Activated T-helper 1 cell treated with anti-CD3 and anti-CD28 coated beads, Interleukin-12 subunit alpha, Interleukin-12 subunit beta, Interleukin-2, Interleukin-4 antibody, amounts not matched to agents 30 ng/mL and 10 ng/mL and 1 ng/mL, durations not matched to agents 14 hours and 24 hours and 36 hours (primary cell): ENCODE data around the gene SPHKAP. TPM values are rescaled to one million over a fixed set of nuclear protein-coding genes. Genes with fewer than 3 reads are reported as not detected.
"Not testable (repeated sequence)": the region's sequence is repeated elsewhere in the genome, so short reads cannot be mapped to it uniquely, and the experiment has no call there.

Source experiments
- DNase-seq: peaks from one replicate; pipeline ENCODE4 v3.0.0; 2021; ENCODE audit warnings: low spot score
- H3K27ac Mint-ChIP-seq: one replicate; pipeline ENCODE4 v1.8.0; 2021; ENCODE audit warnings: mild to moderate bottlenecking, mixed read lengths
- H3K27me3 Mint-ChIP-seq: one replicate; pipeline ENCODE4 v1.8.0; 2022; ENCODE audit warnings: mild to moderate bottlenecking, moderate library complexity, mixed read lengths; ENCODE audit not compliant: insufficient read depth
- H3K36me3 Mint-ChIP-seq: one replicate; pipeline ENCODE4 v1.8.0; 2021; ENCODE audit warnings: low read depth, mixed read lengths
- H3K4me1 Mint-ChIP-seq: one replicate; pipeline ENCODE4 v1.8.0; 2021; ENCODE audit warnings: low read depth, mixed read lengths
- H3K4me3 Mint-ChIP-seq: one replicate; pipeline ENCODE4 v1.8.0; 2021; ENCODE audit warnings: mild to moderate bottlenecking, moderate library complexity, mixed read lengths
- H3K9me3 Mint-ChIP-seq: one replicate; pipeline ENCODE4 v1.8.0; 2021; ENCODE audit warnings: mixed read lengths
- intact Hi-C: fragments of 100-400 bp; cut with micrococcal nuclease; formaldehyde crosslinking; loops from one replicate; pipeline ENCODE4 v1.15.1; 2024
- total RNA-seq: library from RNA; stranded (reverse); gene quantifications from 2 replicates; pipeline ENCODE4 v1.2.3, GENCODE V29; 2022

The SPHKAP gene
- total RNA-seq, 1 donor from 2014 or later: not detected

- intact Hi-C loops: no loop called here
- Mint-ChIP-seq H3K27me3 (no peaks in the 10 kb centered on the region), H3K27ac (no peak overlapping the region), H3K36me3 (no peaks in the 10 kb centered on the region), H3K4me3 (no peak overlapping the region), H3K4me1 (no peaks in the 10 kb centered on the region), H3K9me3 (peaks cover 7% of the 10 kb centered on the region)
- DNase-seq: no peak
Observed at GRCh38 chr2:228083131-228083530, 98.4 kb downstream of the SPHKAP start.

DNA sequence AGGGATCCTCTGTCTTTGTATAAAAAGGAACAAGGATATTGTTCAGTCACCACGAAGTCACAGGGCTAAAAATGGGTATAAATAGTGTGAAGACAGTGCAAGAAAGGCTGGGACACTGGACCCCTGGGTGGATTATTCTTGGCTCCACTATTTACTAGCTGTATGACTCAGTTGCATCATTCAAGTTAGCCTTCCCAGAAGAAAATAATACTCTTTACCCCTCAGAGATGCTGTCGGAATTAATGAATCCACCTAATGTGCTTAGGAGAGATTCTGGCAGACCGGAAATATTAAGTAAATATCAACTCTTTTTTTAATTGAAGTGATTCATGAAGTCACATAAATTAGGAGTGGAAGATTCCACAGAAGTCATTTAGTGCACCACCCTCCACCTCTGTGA, 98.9 kb downstream of the SPHKAP start:
- H3K27ac Mint-ChIP-seq: no peak overlapping the region
- DNase-seq: no peak
- H3K27me3 Mint-ChIP-seq: no peaks in the 10 kb centered on the region
- peaks cover 5% of the 10 kb centered on the region for H3K9me3 Mint-ChIP-seq
- intact Hi-C loops: no loop called here
- no peak overlapping the region for H3K4me3 Mint-ChIP-seq
- H3K4me1 Mint-ChIP-seq: no peaks in the 10 kb centered on the region
- no peaks in the 10 kb centered on the region for H3K36me3 Mint-ChIP-seq

DNA sequence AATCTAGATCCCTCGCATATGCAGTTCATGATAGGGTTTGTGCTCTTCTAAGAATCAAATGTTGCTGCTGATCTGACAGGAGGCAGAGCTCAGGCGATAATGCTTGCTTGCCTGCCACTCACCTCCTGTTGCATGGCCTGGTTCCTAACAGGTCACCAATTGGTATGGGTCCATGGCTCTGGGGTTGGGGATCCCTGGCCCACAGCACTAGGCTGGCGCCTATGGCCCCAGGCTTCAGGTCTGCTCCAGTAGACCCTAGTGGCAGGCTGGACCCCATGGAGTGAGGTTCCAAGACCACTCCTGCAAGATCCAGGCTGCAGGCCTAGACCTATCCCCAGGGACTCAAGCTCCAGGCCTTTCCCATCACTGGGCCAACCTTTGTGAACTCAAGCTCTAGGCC, 102.3 kb downstream of the SPHKAP start:
- no peaks in the 10 kb centered on the region for H3K4me1 Mint-ChIP-seq
- H3K4me3 Mint-ChIP-seq: no peak overlapping the region
- H3K9me3 Mint-ChIP-seq: peaks cover 3% of the 10 kb centered on the region
- no peaks in the 10 kb centered on the region for H3K36me3 Mint-ChIP-seq
- no peaks in the 10 kb centered on the region for H3K27me3 Mint-ChIP-seq
- intact Hi-C loops: no loop called here
- no peak for DNase-seq
- no peak overlapping the region for H3K27ac Mint-ChIP-seq

DNA sequence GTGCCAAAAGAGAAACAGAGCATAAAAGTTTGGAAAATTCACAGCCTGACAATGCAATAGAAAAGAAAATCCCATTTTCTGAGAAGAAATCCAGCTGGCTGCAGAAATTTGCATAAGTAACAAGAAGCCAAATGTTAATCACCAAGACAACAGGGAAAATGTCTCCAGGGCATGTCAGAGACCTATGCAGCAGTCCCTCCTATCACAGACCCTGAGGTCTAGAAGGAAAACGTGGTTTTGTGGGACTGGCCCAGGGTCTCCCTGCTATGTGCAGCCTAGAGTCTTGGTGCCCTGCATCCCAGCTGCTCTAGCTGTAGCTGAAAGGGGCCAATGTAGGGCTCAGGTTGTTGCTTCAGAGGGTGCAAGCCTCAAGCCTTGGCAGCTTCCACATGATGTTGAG, 104.8 kb downstream of the SPHKAP start:
- H3K27ac Mint-ChIP-seq, DNase-seq, H3K9me3 Mint-ChIP-seq, H3K27me3 Mint-ChIP-seq, H3K4me1 Mint-ChIP-seq, intact Hi-C loops, H3K36me3 Mint-ChIP-seq, H3K4me3 Mint-ChIP-seq: not testable (repeated sequence)

GRCh38 chr2:228072669-228073068, 108.8 kb downstream of the SPHKAP start:
- intact Hi-C loops: no loop called here
- H3K27me3 Mint-ChIP-seq: no peaks in the 10 kb centered on the region

GRCh38 chr2:228067309-228067708, 114.2 kb downstream of the SPHKAP start:
- Mint-ChIP-seq H3K4me3 (no peak overlapping the region), H3K9me3 (no peaks in the 10 kb centered on the region), H3K4me1 (no peaks in the 10 kb centered on the region), H3K27ac (no peak overlapping the region), H3K27me3 (no peaks in the 10 kb centered on the region), H3K36me3 (no peaks in the 10 kb centered on the region)
- intact Hi-C loops: no loop called here
- DNase-seq: no peak

More at GRCh38 chr2:228072669-228073068, 108.8 kb downstream of the SPHKAP start:
- H3K9me3 Mint-ChIP-seq: no peaks in the 10 kb centered on the region
- H3K4me3 Mint-ChIP-seq: no peak overlapping the region
- no peaks in the 10 kb centered on the region for H3K36me3 Mint-ChIP-seq
- no peak overlapping the region for H3K27ac Mint-ChIP-seq
- H3K4me1 Mint-ChIP-seq: no peaks in the 10 kb centered on the region
- no peak for DNase-seq

- Mint-ChIP-seq H3K4me3 (no peak overlapping the region), H3K4me1 (no peaks in the 10 kb centered on the region)
Observed at GRCh38 chr2:228066126-228066798, 115.2 kb downstream of the SPHKAP start.

GRCh38 chr2:228065686-228066085, 115.8 kb downstream of the SPHKAP start:
- Mint-ChIP-seq H3K27ac (no peak overlapping the region), H3K27me3 (no peaks in the 10 kb centered on the region), H3K4me3 (no peak overlapping the region), H3K9me3 (no peaks in the 10 kb centered on the region), H3K4me1 (no peaks in the 10 kb centered on the region), H3K36me3 (no peaks in the 10 kb centered on the region)
- DNase-seq: no peak
- intact Hi-C loops: no loop called here

More at GRCh38 chr2:228066126-228066798, 115.2 kb downstream of the SPHKAP start:
- DNase-seq: no peak
- no peaks in the 10 kb centered on the region for H3K27me3 Mint-ChIP-seq
- intact Hi-C loops: no loop called here
- no peaks in the 10 kb centered on the region for H3K36me3 Mint-ChIP-seq
- no peaks in the 10 kb centered on the region for H3K9me3 Mint-ChIP-seq
- no peak overlapping the region for H3K27ac Mint-ChIP-seq

DNA sequence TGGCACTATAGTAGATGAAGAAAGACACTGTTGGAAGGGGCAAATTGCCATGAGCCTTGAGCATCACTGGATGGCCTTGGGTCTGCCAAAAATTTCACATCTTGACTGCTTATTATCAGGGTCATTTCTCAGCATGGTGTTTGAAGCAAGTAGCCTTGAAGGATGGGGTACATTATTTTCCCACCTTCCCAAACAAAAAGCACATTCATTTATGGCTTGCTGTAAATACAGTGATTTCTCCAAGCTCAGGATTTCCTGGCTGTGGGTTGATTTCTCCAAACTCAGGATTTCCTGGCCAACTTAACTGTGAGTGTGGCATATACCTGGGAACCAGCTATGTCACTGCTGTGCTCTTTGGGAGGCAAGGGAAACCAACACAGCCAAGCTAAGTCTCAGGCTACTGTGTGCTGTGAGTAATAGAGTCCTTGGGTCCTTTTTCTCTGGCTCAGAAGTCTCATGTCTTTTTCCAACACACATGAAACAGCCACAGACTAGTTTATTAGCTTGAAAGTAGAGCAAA, 116.6 kb downstream of the SPHKAP start:
- no peak overlapping the region for H3K4me3 Mint-ChIP-seq
- intact Hi-C loops: no loop called here
- H3K36me3 Mint-ChIP-seq: no peaks in the 10 kb centered on the region
- H3K4me1 Mint-ChIP-seq: no peaks in the 10 kb centered on the region
- H3K27ac Mint-ChIP-seq: no peak overlapping the region
- H3K9me3 Mint-ChIP-seq: no peaks in the 10 kb centered on the region
- H3K27me3 Mint-ChIP-seq: no peaks in the 10 kb centered on the region
- no peak for DNase-seq

DNA sequence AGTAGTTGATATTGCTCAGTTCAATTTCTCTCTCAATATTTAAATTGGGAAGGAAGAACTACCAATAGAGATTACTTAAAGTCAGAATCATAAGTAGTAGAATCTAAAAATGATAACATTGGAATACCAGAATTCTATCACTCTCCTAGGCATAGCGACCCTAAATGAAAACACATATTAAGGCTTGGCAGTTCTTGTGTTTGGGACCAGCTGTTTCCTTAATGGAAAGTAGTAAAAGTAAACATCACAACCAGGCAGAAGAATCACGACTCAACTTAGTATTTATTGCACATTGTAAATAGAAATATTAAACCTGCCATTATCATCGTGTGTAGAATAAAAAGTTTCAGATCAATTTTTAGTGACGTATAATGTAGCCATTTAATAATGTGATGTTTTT, 117.5 kb downstream of the SPHKAP start:
- DNase-seq: no peak
- intact Hi-C loops: no loop called here
- no peaks in the 10 kb centered on the region for H3K36me3 Mint-ChIP-seq
- H3K4me3 Mint-ChIP-seq: no peak overlapping the region
- H3K9me3 Mint-ChIP-seq: no peaks in the 10 kb centered on the region
- H3K27me3 Mint-ChIP-seq: no peaks in the 10 kb centered on the region
- H3K27ac Mint-ChIP-seq: no peak overlapping the region
- H3K4me1 Mint-ChIP-seq: no peaks in the 10 kb centered on the region

GRCh38 chr2:228063558-228063957, 117.9 kb downstream of the SPHKAP start:
- Mint-ChIP-seq H3K4me1 (no peaks in the 10 kb centered on the region), H3K27ac (no peak overlapping the region), H3K27me3 (no peaks in the 10 kb centered on the region), H3K4me3 (no peak overlapping the region), H3K9me3 (no peaks in the 10 kb centered on the region), H3K36me3 (no peaks in the 10 kb centered on the region)
- intact Hi-C loops: no loop called here
- DNase-seq: no peak

- H3K36me3 Mint-ChIP-seq: no peaks in the 10 kb centered on the region
- intact Hi-C loops: no loop called here
- no peak for DNase-seq
- H3K4me3 Mint-ChIP-seq: no peak overlapping the region
- H3K4me1 Mint-ChIP-seq: no peaks in the 10 kb centered on the region
- no peak overlapping the region for H3K27ac Mint-ChIP-seq
- no peaks in the 10 kb centered on the region for H3K9me3 Mint-ChIP-seq
- no peaks in the 10 kb centered on the region for H3K27me3 Mint-ChIP-seq
Observed at GRCh38 chr2:228059735-228060134, 121.8 kb downstream of the SPHKAP start.

DNA sequence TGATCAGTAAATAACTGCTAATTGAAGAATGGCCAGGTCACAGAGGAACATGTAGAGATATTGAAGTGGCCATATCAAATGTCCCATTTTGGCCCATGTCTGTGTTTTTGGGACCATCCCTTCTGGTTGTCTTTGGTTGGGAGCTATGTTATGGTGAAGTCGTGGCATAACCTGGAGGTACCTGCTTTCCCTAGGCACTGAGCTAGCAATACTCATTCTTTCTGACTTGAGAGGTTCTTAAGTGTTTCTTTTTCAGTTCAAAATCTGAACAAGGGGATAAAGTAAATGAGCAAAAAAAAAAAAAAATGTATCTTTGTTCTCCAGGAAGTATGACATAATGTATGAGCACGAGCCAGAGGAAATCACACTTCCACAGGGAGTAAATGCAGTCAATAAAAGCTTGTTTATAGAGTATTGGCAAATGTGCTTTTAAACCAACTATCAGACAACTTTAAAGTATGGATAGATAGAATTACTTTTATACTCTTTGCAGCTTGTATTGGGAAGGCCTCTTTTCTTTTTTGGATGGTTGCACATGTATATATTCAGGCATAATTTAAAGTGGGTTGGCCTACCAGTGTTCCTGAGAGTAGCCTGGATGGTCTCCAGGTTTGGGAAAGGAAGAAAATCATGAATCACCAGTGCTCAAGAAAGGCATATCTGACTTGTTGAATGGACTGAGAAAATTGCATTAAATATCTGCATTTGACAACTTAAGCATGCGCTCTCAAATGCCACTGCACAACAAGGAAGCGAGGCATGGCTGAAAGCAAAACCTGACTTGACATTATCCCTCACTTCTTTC, 125.0 kb downstream of the SPHKAP start:
- Mint-ChIP-seq H3K9me3 (no peaks in the 10 kb centered on the region), H3K4me1 (no peaks in the 10 kb centered on the region), H3K4me3 (no peak overlapping the region), H3K36me3 (no peaks in the 10 kb centered on the region), H3K27me3 (no peaks in the 10 kb centered on the region), H3K27ac (no peak overlapping the region)
- intact Hi-C loops: no loop called here
- DNase-seq: no peak
